Lower lobe of right lung (tissue), 2 donors: Measurements from ENCODE around the gene USP7. TPM values are rescaled to one million over a fixed set of nuclear protein-coding genes. Genes with fewer than 3 reads are reported as not detected.

ENCODE experiments used
- ATAC-seq, 2 donors: fragments of 200-7000 bp; cut with Tn5 transposase; one replicate each; pipeline ENCODE4 v1.9.1; 2020 to 2022; ENCODE audit warnings: mild to moderate bottlenecking in 2 of 2, moderate library complexity in 2 of 2
- DNase-seq: peaks from one replicate; pipeline ENCODE4 v3.0.0-alpha.2; 2020
- H3K27ac ChIP-seq: fragments of 200-600 bp; one replicate; pipeline ENCODE4 v1.8.0; 2022
- H3K27me3 ChIP-seq: fragments of 200-600 bp; one replicate; pipeline ENCODE4 v1.8.0; 2022; ENCODE audit warnings: low read depth
- H3K36me3 ChIP-seq: fragments of 200-600 bp; one replicate; pipeline ENCODE4 v1.8.0; 2022; ENCODE audit warnings: mild to moderate bottlenecking
- H3K4me1 ChIP-seq: fragments of 200-600 bp; one replicate; pipeline ENCODE4 v1.8.0; 2022
- H3K4me3 ChIP-seq: fragments of 200-600 bp; one replicate; pipeline ENCODE4 v1.8.0; 2022; ENCODE audit warnings: mild to moderate bottlenecking
- H3K9me3 ChIP-seq: fragments of 200-600 bp; one replicate; pipeline ENCODE4 v1.8.0; 2022
- intact Hi-C: fragments of 100-400 bp; cut with DNase I; formaldehyde crosslinking; loops from one replicate; pipeline ENCODE4 v1.11.0; 2022
- total RNA-seq: library from RNA; stranded (reverse); fragmentation: NEBNext Ultra II Directional; extraction: Animal tissue kit (Norgen Biotek cat#: 25700); gene quantifications from one replicate; pipeline ENCODE4 v1.2.1, GENCODE V29; 2021
- TF ChIP-seq, protein P1 (sequence below): fragments of 200-600 bp; IDR thresholded peaks from one replicate; pipeline ENCODE4 v1.8.0; 2022; ENCODE audit warnings: antibody characterized with exemption, mild to moderate bottlenecking
- donor health status: DM: no; HTN: yes; CAD: no; lungs with severe emphysema.

Gene USP7
- total RNA-seq, 1 donor from 2014 or later = 87.5 TPM

DNA sequence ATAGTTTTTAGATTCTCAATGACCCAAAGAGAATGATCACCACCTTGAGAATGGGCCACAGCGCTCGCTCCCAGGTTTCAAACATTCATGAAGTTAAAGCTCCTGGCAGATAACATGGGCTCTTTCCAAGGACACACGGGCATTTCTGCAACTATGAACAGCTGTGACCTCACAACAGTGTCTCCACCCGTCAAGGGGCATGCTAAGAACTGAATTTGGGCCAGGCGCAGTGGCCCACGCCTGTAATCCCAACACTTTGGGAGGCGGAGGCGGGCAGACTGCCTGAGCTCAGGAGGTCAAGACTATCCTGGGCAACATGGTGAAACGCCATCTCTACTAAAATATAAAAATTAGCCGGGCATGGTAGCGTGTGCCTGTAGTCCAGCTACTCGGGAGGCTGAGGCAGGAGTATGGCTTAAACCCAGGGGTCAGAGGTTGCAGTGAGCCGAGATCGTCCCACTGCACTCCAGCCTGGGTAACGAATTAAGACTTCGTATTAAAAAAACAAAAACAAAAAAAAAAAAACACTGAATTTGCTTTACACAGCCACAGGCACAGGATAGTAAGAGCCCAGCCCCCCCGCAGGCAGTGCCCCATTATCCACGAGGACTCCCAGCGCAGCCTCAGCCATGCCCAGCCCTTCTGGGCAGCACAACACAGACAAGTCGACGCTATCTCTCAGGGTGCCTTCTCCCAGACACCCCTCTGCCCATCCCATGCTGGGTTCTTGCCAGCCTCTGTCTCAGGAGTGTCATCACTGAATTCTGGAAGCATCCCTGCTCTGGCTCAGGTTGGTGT is 7.2 kb downstream of the USP7 start:
- intact Hi-C loops = no loop called here
- TF ChIP-seq, protein P1, sequence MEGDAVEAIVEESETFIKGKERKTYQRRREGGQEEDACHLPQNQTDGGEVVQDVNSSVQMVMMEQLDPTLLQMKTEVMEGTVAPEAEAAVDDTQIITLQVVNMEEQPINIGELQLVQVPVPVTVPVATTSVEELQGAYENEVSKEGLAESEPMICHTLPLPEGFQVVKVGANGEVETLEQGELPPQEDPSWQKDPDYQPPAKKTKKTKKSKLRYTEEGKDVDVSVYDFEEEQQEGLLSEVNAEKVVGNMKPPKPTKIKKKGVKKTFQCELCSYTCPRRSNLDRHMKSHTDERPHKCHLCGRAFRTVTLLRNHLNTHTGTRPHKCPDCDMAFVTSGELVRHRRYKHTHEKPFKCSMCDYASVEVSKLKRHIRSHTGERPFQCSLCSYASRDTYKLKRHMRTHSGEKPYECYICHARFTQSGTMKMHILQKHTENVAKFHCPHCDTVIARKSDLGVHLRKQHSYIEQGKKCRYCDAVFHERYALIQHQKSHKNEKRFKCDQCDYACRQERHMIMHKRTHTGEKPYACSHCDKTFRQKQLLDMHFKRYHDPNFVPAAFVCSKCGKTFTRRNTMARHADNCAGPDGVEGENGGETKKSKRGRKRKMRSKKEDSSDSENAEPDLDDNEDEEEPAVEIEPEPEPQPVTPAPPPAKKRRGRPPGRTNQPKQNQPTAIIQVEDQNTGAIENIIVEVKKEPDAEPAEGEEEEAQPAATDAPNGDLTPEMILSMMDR = no peak
- Histone ChIP-seq H3K9me3 (no peaks in the 10 kb centered on the region), H3K27ac (peak overlapping the region; percentile 6), H3K4me3 (no peak overlapping the region), H3K4me1 (peaks cover 83% of the 10 kb centered on the region), H3K27me3 (no peaks in the 10 kb centered on the region), H3K36me3 (no peaks in the 10 kb centered on the region)
- DNase-seq (no peak), ATAC-seq (peak; percentile 11 to 15)

GRCh38 chr16:8955828-8956227 is 7.9 kb downstream of the USP7 start:
- intact Hi-C loops = no loop called here
- Histone ChIP-seq H3K9me3 (no peaks in the 10 kb centered on the region), H3K4me3 (no peak overlapping the region), H3K36me3 (no peaks in the 10 kb centered on the region), H3K27ac (no peak overlapping the region), H3K27me3 (no peaks in the 10 kb centered on the region), H3K4me1 (peaks cover 83% of the 10 kb centered on the region)
- ATAC-seq (peak in 1 of 2 donors; percentile 15), DNase-seq (no peak)
- TF ChIP-seq, protein P1 = no peak

DNA sequence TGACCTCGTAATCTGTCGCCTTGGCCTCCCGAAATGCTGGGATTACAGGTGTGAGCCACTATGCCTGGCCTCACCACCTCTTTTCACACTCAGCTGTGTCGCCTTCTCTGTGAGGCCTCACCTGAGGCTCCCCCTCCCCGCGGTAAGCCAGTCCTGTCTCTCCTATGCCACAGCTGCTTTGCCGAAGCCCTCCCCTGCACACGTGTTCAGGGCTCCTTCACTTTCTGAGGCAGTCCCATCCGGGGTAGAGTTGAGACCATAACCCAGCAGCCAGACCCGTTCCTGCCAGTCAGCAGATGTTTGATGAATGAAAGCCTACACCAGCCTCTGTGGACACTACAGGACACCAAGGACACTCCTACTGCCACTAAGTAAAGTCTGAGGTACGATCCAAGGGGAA is 10.6 kb downstream of the USP7 start:
- no peak overlapping the region for H3K27ac ChIP-seq
- TF ChIP-seq, protein P1 = no peak
- ATAC-seq = no peak
- H3K36me3 ChIP-seq = no peaks in the 10 kb centered on the region
- no peak for DNase-seq
- peaks cover 77% of the 10 kb centered on the region for H3K4me1 ChIP-seq
- no peaks in the 10 kb centered on the region for H3K9me3 ChIP-seq
- H3K27me3 ChIP-seq = no peaks in the 10 kb centered on the region
- no peak overlapping the region for H3K4me3 ChIP-seq
- intact Hi-C loops = no loop called here

- TF ChIP-seq, protein P1 = no peak
- no peak overlapping the region for H3K27ac ChIP-seq
- no peaks in the 10 kb centered on the region for H3K9me3 ChIP-seq
- no peak for ATAC-seq
- no peaks in the 10 kb centered on the region for H3K27me3 ChIP-seq
- DNase-seq = no peak
- peaks cover 75% of the 10 kb centered on the region for H3K4me1 ChIP-seq
- H3K4me3 ChIP-seq = no peak overlapping the region
- no peaks in the 10 kb centered on the region for H3K36me3 ChIP-seq
- intact Hi-C loops = no loop called here
Observed at GRCh38 chr16:8952281-8952751, 11.4 kb downstream of the USP7 start.

DNA sequence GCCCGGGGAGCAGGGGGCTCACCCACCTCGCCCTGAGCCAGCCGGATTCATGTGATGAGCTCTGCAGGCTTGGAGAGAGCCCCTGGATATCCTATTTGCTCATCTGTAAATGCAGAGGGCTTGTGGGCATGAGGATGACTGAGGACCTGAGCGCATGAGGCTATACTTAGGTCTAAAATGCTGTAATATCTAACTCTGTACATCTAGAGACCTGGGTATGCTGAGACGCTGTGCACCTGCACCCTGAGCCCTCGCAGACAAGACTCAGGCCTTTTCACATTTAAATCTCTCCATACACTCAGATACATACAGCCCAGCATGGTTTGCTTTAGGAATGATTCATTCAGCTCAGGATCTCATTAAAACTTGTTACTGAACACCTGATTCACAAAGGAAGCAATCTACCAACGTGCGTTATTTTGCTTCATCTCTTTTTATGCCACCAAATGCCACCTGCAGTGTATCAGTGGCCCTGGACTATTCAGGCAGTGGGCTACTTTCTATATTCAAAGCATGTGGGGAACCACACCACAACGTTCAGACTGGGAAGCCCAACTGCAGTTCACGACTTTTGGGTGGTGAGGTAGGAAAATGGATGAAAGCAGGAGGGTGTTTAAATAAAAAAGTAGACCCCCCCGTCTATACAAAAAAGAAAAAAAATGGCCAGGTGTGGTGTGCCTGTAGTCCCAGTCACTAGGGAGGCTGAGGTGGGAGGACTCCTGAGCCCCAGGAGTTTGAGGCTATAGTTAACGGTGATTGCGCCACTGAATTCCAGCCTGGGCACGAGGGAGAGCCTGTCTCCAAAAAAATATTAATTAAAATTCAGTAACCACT is 12.0 kb downstream of the USP7 start:
- H3K36me3 ChIP-seq = no peaks in the 10 kb centered on the region
- ATAC-seq (no peak), DNase-seq (no peak)
- H3K27ac ChIP-seq = no peak overlapping the region
- H3K4me1 ChIP-seq = peaks cover 74% of the 10 kb centered on the region
- H3K9me3 ChIP-seq = no peaks in the 10 kb centered on the region
- no peaks in the 10 kb centered on the region for H3K27me3 ChIP-seq
- TF ChIP-seq, protein P1 = no peak
- H3K4me3 ChIP-seq = no peak overlapping the region
- intact Hi-C loops = no loop called here
